OCI-LY3 (cell line): Measurements from ENCODE around the gene SENP6.

Source experiments
- H2AFZ ChIP-seq: fragments of 200-600, 300-600 bp; shearing (Covaris generic); 2 replicates; pipeline ENCODE4 v1.6.0; 2014; ENCODE audit warnings: antibody characterized with exemption, low read depth, low read length
- H3K27ac ChIP-seq: fragments of 200-600, 300-600 bp; sonication (generic); 2 replicates; pipeline ENCODE4 v1.5.1; 2014; ENCODE audit warnings: mild to moderate bottlenecking, low read length, moderate library complexity, mixed read lengths
- H3K27me3 ChIP-seq: fragments of 200-600, 300-600 bp; sonication (generic); 2 replicates; pipeline ENCODE4 v1.6.1; 2014; ENCODE audit warnings: low read depth, low read length, mixed read lengths
- H3K36me3 ChIP-seq: fragments of 200-600, 300-600 bp; sonication (generic); replicated peaks from 2 replicates; pipeline ENCODE3; 2014; ENCODE audit warnings: low read depth, low read length, mixed read lengths
- H3K4me1 ChIP-seq: fragments of 300-600, 200-600 bp; sonication (generic); 2 replicates; pipeline ENCODE4 v1.6.1; 2014; ENCODE audit warnings: low read length, mixed read lengths
- H3K4me2 ChIP-seq: fragments of 200-600, 300-600 bp; sonication (generic); 2 replicates; pipeline ENCODE4 v1.6.1; 2014; ENCODE audit warnings: low read length, mixed read lengths
- H3K4me3 ChIP-seq: fragments of 300-600, 200-600 bp; sonication (generic); 2 replicates; pipeline ENCODE4 v1.5.1; 2014; ENCODE audit warnings: antibody characterized with exemption, mild to moderate bottlenecking, low read length, moderate library complexity
- H3K79me2 ChIP-seq: fragments of 300-600, 200-600 bp; shearing (Covaris generic); 2 replicates; pipeline ENCODE4 v1.6.1; 2014; ENCODE audit warnings: mild to moderate bottlenecking, low read length, mixed read lengths
- H3K9ac ChIP-seq: fragments of 300-600, 200-600 bp; shearing (Covaris generic); 2 replicates; pipeline ENCODE4 v1.6.0; 2014; ENCODE audit warnings: mild to moderate bottlenecking, low read length, moderate library complexity
- H3K9me3 ChIP-seq: fragments of 200-600, 300-600 bp; shearing (Covaris generic); 2 replicates; pipeline ENCODE4 v1.6.1; 2014; ENCODE audit warnings: low read length, mixed read lengths; ENCODE audit not compliant: insufficient read depth
- H4K20me1 ChIP-seq: fragments of 200-600, 300-600 bp; sonication (generic); 2 replicates; pipeline ENCODE4 v1.6.1; 2016; ENCODE audit warnings: low read length, mixed read lengths; ENCODE audit not compliant: insufficient read depth
- CTCF ChIP-seq: fragments of 200-600, 300-600 bp; sonication (generic); IDR thresholded peaks from 2 replicates; pipeline ENCODE4 v1.5.1; 2014; ENCODE audit warnings: antibody characterized with exemption, low read length, low read depth
- EZH2phosphoT487 ChIP-seq: fragments of 200-600 bp; shearing (Covaris generic); IDR thresholded peaks from 2 replicates; pipeline ENCODE4 v1.6.1; 2018; ENCODE audit warnings: antibody characterized with exemption, mixed run types, low read depth

SENP6 gene

GRCh38 chr6:75766387-75766786 lies 164.7 kb downstream of the SENP6 start:
- H3K36me3 ChIP-seq, result no peaks in the 10 kb centered on the region
- H3K27ac ChIP-seq, result no peak overlapping the region
- H3K27me3 ChIP-seq, result no peaks in the 10 kb centered on the region
- no peak overlapping the region for H3K4me2 ChIP-seq
- H3K79me2 ChIP-seq, result no peaks in the 10 kb centered on the region
- H3K9ac ChIP-seq, result no peak overlapping the region
- no peaks in the 10 kb centered on the region for H3K9me3 ChIP-seq
- H4K20me1 ChIP-seq, result no peaks in the 10 kb centered on the region
- H2AFZ ChIP-seq, result no peak overlapping the region
- H3K4me1 ChIP-seq, result no peaks in the 10 kb centered on the region
- TF ChIP-seq EZH2phosphoT487 (no peak), CTCF (no peak)
- no peak overlapping the region for H3K4me3 ChIP-seq
